Measurements from ENCODE around the gene ANKRD11.

Gene ANKRD11

GRCh38 chr16:89323120-89323960 lies 167.0 kb downstream of the ANKRD11 start:
- no peak for DNase-seq

DNA sequence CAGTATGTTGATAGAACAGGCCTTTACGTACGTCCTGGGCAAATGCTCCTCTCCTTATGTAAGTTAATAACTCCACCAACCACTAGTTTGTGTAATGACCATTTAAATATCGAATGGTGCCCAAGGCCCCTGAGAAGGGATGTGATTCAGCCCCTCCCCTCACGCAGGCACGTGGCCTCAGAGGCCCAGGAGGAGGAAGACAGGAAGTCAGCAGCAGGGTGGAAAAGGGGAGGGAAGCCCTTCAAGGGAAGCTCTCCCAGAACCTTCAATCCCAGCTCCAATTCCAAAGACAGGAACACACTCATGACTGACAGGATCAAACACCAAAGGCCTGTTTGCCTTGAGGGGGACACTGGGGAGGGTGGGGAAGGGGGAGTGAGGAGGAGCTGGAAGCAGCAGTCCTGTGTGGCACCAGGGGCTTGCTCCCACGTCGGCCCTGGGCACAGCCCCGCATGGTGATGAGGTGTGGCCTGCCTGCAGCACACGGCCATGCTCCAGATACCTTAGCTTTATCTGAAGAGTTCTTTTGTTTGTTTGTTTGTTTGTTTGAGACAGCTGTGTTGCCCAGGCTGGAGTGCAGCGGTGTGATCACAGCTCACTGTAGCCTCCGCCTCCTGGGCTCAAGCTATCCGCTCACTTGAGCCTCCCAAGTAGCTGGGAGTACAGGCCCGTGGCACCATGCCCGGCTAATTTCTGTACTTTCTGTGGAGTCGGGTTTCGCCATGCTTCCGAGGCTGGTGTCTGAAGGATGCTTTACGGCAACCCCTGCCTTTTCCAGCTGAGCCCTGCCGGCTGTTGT lies 167.8 kb downstream of the ANKRD11 start:
- DNase-seq: no peak

GRCh38 chr16:89320782-89321501 lies 169.4 kb downstream of the ANKRD11 start:
- no peak for DNase-seq

DNA sequence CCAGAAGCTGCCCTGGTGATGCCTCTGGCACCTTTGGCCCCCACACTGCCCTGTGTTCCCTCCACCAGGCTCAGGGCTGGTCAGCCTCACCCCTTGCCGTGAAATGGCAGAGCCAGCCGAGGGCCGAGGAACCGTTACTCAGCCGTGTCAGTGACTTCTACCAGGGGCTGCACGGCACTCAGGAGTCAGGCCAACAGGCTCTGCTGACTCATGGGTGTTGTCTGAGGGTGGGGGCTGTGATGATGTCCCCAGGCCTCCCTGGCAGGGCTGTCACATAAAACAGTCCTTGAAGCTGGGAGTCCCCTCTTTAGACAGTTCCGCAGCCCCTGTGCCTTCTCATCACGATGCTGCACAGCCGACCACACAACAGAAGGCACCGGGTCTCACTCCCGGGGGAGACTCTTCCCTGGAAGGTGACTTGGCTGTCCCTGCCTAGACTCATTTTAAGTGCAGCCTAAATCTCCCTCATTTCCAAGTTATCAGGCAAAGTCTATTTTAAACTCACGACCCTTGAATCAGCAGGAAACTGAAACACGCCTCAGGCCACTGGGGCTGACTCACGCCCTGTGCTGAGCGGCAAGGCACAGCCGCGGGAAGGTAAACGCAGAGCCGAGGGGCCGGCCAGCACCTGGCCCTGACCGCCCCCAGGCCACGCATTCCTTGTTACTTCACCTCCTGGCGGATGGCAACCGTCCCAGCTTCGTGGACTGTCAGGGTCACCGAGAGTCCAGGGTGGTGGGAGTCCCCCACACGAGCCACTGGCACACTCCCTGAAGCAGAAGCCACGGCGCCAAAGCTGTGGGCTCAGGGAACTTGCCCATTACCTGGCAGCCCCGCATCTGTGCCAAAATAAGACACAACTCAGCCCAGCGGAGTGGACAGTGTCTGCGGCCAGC lies 170.2 kb downstream of the ANKRD11 start:
- DNase-seq: no peak

- no peak for DNase-seq
Observed at GRCh38 chr16:89319631-89319885, 170.8 kb downstream of the ANKRD11 start.

DNA sequence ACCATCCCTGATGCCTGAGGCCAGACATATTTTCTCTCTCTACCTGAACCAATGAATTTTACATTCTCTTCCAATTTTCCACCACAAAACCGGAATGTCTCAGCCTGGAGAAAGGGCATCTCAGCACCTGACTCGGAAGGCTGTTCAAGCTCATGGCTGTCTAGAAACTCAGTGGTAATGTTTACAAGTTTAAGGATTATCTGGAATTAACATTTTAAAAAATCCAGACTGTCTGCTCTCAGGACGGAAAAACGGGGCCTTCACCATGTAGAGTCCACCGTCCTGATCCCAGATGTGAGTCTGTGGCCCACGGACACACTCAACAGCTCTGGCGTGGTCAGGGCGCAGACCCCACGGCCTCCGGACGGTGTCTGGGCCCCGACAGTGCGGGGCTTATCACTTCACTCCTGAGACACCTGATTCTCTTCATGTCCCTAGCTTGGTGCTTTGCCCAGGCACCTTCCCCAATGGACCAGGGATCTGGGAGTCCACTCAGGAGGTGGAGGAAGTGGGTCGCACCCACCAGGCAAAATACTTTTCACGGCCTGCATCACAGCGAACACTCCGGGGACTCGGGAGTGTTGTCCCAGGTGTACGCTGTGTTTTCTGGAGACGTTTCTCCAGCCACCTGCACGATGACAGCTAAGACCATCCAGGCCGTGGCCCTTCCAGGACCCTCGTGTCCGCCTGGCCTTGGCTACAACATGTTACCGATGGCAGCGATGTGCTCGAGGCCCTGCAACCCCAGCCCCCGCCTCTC lies 171.3 kb downstream of the ANKRD11 start:
- DNase-seq: no peak

- DNase-seq: no peak
Observed at GRCh38 chr16:89318430-89318758, 172.0 kb downstream of the ANKRD11 start.

DNA sequence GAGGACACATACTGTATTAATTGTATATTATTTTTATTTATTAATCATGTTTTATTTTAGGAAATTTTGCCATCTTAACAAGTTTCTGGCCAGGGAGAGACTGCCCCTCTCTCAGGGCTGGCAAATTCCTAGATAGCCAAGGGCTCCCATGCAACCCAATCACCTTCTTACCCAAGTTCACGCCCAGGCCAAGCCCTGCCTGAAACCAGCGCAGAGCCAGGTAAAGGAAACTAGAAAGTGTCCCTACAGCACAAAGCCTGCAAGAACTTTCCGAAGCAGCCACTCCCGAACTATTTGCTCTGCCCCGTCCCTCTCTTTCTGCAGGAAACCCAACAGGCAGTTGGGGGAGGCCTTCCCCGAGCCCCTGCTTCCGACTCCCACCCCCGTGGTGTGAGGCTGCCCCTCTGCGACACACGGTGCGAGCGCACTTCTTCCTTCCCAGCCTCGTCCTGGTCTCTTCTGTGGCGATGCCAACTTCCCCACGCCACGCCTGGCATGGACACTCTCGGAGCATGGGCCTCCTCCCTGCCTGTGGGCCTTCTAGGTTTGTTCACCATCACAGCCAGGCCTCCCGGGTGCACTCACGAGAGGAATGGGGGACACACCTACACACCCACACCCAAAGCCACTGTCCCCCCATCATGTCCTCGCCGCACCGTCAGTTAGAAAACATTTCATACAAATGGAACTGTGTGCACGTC lies 172.5 kb downstream of the ANKRD11 start:
- no peak for DNase-seq

- DNase-seq: no peak
Observed at GRCh38 chr16:89317101-89317671, 173.2 kb downstream of the ANKRD11 start.

DNA sequence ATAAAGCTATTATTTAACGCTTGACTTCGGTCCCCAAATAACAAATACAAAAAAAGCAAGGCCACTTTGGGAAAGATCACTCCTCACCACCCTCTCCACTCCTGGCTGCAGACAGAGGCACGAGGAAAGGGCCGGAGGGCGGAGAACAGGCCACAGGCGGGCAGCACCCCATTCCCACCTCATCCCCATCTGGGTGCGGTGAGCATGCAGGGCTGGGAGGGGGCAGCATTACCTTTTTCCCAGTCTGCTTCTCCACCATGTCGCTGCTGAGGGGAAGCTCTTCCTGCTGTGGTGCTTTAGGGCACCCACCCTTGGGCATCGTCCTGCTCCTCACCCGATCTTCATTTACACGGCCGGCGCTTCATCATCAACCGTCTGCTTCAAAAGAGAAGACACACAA lies 173.7 kb downstream of the ANKRD11 start:
- DNase-seq: no peak

DNA sequence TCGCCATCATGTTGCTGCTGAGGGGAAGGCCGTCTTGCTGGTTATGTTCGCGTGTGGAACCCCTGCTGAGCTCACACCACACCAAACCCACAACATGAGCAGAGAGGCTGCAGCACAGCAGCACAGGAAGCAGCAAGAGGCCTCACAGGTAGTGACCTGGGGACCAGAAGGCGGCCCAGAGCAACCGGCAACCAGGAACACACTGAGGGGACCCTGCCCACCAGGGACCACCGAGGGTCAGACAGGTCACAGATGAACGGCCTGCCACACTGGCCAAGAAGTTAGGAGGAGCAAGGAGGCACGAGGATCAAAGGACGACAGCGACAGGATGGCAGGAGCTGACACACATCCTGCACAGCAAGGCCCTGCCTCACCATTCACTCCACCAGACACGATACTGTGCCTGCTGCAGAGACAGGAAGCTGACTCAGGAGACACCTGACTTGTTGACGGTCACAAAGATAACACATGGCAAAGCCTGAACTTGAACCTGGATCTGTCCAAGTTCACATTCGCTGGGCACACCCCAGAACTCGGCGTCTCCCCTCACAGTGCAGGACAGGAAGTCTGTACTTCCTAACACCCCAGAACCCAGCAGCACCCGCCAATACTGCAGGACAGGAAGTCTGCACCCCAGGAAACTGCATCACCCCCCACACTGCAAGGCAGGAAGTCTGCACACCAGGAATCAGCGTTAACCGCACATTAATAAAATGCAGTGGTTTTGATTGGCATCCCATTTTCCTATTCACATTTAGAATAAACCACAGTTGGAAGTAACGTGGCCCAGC lies 174.4 kb downstream of the ANKRD11 start:
- DNase-seq: no peak

GRCh38 chr16:89315271-89315670 lies 175.1 kb downstream of the ANKRD11 start:
- no peak for DNase-seq

- DNase-seq: no peak
Observed at GRCh38 chr16:89314854-89315253, 175.5 kb downstream of the ANKRD11 start.

GRCh38 chr16:89314357-89314756 lies 176.0 kb downstream of the ANKRD11 start:
- no peak for DNase-seq

- no peak for DNase-seq
Observed at GRCh38 chr16:89313583-89313982, 176.8 kb downstream of the ANKRD11 start.

- no peak for DNase-seq
Observed at GRCh38 chr16:89312598-89313299, 177.6 kb downstream of the ANKRD11 start.

GRCh38 chr16:89312194-89312593 lies 178.2 kb downstream of the ANKRD11 start:
- DNase-seq: no peak

- DNase-seq: no peak
Observed at GRCh38 chr16:89311636-89312035, 178.7 kb downstream of the ANKRD11 start.

- no peak for DNase-seq
Observed at GRCh38 chr16:89309438-89310122, 180.8 kb downstream of the ANKRD11 start.
